ENCODE measurements around the gene RIN3. TPM values are rescaled to one million over a fixed set of nuclear protein-coding genes. Genes with fewer than 3 reads are reported as not detected.
A peak's percentile ranks its signal among the peaks of the same experiment; 100 is the strongest.

RIN3 gene
- total and polyA plus RNA-seq, 2 donors (not counting 3 experiments of a cell fraction or from before 2014, with no cell fraction given) = 5.1 to 20.8 TPM

DNA sequence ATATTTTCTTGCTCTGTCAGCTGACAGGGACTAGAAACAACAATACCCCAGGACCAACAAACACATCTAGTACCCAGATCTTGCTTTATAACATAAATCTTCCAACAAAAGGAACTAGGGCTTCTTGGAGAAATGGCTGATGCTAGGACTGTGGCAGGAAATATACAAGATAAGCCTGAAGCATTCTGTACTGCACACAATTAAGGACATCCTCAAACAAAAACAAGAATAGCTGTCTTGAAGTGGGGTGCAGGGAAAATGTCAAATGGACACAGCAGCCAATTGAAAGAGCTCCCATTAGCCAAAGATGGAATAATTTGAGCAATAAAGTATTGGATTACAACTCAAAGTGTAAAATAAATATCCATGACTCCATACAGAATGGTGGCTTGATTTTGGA lies 184.8 kb downstream of the RIN3 start:
- ChIA-PET POLR2A (no interaction called here), CTCF (interaction anchor here (2.6 kb wide), 1 partner anchor 8 kb away, joined by 10 read pairs; no protein-coding TSS in a partner anchor)

More for the DNA sequence above, 184.8 kb downstream of the RIN3 start:
- FAIRE-seq = no peak
- Histone ChIP-seq H3K4me2 (ENCODE audit: insufficient read depth, low read length) (no peak overlapping the region), H3K4me3 (replicated peaks in 1 of 3; ENCODE audit: insufficient read depth in 1 of 3, low read depth in 1 of 3, low read length in 3 of 3) (no peak overlapping the region), H3K9me3 (replicated peaks; ENCODE audit: control insufficient read depth, insufficient read depth, low read length) (no peaks in the 10 kb centered on the region), H3K36me3 (ENCODE audit: control insufficient read depth in 2 of 2, extremely low read depth in 1 of 2, insufficient read depth in 2 of 2, low read length in 2 of 2) (no peaks in the 10 kb centered on the region), H3K79me2 (ENCODE audit: control insufficient read depth, insufficient read depth, low read length) (no peaks in the 10 kb centered on the region), H3K27ac (ENCODE audit: insufficient read depth, low read depth, low read length) (no peak overlapping the region), H3K9ac (replicated peaks; ENCODE audit: extremely low read depth, insufficient read depth, low read length) (no peak overlapping the region), H3K4me1 (ENCODE audit: control insufficient read depth, extremely low read depth, insufficient read depth, low read length) (no peaks in the 10 kb centered on the region), H2AFZ (ENCODE audit: low read depth, low read length) (no peak overlapping the region), H3K9me1 (replicated peaks; ENCODE audit: control insufficient read depth, extremely low read depth, insufficient read depth, low read length) (no peaks in the 10 kb centered on the region), H3K27me3 (ENCODE audit: control insufficient read depth in 2 of 2, insufficient read depth in 2 of 2, low read length in 2 of 2) (peaks cover 3 to 4% of the 10 kb centered on the region in 2 experiments), H4K20me1 (replicated peaks; ENCODE audit: control insufficient read depth, extremely low read depth, insufficient read depth, low read length) (no peaks in the 10 kb centered on the region)
- dilution Hi-C loops (cut with MboI; ENCODE audit: extremely low pct_ligation_motif_present, low sequenced_read_pairs) = loop anchor here (25.0 kb wide), 1 partner anchor 336 kb away; no protein-coding TSS in a partner anchor
- no TSS peak for BruUV-seq (replicated peaks)
- TF ChIP-seq JUN (IDR thresholded peaks at IDR 0.05; ENCODE audit: borderline replicate concordance, insufficient read depth, insufficient read length, low read depth) = no peak
- TF ChIP-seq, protein P1, sequence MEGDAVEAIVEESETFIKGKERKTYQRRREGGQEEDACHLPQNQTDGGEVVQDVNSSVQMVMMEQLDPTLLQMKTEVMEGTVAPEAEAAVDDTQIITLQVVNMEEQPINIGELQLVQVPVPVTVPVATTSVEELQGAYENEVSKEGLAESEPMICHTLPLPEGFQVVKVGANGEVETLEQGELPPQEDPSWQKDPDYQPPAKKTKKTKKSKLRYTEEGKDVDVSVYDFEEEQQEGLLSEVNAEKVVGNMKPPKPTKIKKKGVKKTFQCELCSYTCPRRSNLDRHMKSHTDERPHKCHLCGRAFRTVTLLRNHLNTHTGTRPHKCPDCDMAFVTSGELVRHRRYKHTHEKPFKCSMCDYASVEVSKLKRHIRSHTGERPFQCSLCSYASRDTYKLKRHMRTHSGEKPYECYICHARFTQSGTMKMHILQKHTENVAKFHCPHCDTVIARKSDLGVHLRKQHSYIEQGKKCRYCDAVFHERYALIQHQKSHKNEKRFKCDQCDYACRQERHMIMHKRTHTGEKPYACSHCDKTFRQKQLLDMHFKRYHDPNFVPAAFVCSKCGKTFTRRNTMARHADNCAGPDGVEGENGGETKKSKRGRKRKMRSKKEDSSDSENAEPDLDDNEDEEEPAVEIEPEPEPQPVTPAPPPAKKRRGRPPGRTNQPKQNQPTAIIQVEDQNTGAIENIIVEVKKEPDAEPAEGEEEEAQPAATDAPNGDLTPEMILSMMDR (IDR thresholded peaks at IDR 0.05; ENCODE audit: extremely low read depth in 1 of 2, insufficient read depth in 1 of 2, low read depth in 1 of 2, low read length in 2 of 2) = no peak
- no peak for TF ChIP-seq MYC (IDR thresholded peaks at IDR 0.05; ENCODE audit: low read depth, low read length)
- TF ChIP-seq POLR2AphosphoS5 (IDR thresholded peaks at IDR 0.05; ENCODE audit: insufficient read depth, low read depth, low read length) = no peak
- TF ChIP-seq MAX (IDR thresholded peaks at IDR 0.05; ENCODE audit: insufficient read depth, insufficient read length) = no peak
- TF ChIP-seq FOS (IDR thresholded peaks at IDR 0.05; ENCODE audit: borderline replicate concordance, insufficient read depth, low read length) = no peak
- no peak for TF ChIP-seq POLR2A (IDR thresholded peaks at IDR 0.05; ENCODE audit: low read depth, low read length)
- no peak for TF ChIP-seq EZH2 (IDR thresholded peaks at IDR 0.05; ENCODE audit: borderline replicate concordance, low read depth, low read length, severe bottlenecking)
- TF ChIP-seq GATA2 (IDR thresholded peaks at IDR 0.05; ENCODE audit: insufficient read depth, insufficient read length, low read depth, low read length) = no peak
- DNase-seq (ENCODE audit: low read depth, low spot score) = peak; percentile 11
- intact Hi-C loops (cut with micrococcal nuclease) = no loop called here
